ENCODE data around the gene ZNF558. TPM values are rescaled to one million over a fixed set of nuclear protein-coding genes. Genes with fewer than 3 reads are reported as not detected.

The ZNF558 gene
- total and polyA plus RNA-seq, 2 experiments from 2014 or later: 3.5 to 5.7 TPM

DNA sequence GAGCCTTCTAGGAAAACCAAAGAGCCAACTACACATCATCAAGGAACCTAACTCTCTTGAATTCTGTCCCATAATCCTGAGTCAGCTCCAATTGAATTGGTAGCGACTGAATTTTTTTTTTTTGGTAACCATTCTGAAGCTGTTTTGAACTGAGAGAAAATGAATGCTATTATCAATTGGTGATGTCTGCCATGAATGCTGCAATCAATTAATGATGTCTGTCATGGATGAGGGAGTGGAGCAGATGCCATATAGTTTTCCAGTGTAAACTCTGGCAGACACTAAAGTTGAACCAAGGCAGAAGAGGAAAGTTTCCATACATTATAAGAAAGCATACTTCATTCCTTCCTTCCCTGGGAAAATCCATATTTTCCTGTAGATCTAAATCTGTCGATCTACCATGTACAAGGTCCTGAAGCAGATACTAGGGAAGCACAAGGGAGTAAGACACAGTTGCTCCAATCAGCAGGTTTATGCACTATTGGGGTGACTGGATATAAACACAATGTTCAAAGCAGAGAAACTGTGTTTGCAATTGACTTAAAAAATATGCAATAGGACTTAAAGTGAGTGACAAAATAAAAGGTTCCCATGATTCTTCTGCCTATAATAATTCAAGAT is 48.9 kb upstream of the ZNF558 start (continued):
- TF ChIP-seq, protein P1, sequence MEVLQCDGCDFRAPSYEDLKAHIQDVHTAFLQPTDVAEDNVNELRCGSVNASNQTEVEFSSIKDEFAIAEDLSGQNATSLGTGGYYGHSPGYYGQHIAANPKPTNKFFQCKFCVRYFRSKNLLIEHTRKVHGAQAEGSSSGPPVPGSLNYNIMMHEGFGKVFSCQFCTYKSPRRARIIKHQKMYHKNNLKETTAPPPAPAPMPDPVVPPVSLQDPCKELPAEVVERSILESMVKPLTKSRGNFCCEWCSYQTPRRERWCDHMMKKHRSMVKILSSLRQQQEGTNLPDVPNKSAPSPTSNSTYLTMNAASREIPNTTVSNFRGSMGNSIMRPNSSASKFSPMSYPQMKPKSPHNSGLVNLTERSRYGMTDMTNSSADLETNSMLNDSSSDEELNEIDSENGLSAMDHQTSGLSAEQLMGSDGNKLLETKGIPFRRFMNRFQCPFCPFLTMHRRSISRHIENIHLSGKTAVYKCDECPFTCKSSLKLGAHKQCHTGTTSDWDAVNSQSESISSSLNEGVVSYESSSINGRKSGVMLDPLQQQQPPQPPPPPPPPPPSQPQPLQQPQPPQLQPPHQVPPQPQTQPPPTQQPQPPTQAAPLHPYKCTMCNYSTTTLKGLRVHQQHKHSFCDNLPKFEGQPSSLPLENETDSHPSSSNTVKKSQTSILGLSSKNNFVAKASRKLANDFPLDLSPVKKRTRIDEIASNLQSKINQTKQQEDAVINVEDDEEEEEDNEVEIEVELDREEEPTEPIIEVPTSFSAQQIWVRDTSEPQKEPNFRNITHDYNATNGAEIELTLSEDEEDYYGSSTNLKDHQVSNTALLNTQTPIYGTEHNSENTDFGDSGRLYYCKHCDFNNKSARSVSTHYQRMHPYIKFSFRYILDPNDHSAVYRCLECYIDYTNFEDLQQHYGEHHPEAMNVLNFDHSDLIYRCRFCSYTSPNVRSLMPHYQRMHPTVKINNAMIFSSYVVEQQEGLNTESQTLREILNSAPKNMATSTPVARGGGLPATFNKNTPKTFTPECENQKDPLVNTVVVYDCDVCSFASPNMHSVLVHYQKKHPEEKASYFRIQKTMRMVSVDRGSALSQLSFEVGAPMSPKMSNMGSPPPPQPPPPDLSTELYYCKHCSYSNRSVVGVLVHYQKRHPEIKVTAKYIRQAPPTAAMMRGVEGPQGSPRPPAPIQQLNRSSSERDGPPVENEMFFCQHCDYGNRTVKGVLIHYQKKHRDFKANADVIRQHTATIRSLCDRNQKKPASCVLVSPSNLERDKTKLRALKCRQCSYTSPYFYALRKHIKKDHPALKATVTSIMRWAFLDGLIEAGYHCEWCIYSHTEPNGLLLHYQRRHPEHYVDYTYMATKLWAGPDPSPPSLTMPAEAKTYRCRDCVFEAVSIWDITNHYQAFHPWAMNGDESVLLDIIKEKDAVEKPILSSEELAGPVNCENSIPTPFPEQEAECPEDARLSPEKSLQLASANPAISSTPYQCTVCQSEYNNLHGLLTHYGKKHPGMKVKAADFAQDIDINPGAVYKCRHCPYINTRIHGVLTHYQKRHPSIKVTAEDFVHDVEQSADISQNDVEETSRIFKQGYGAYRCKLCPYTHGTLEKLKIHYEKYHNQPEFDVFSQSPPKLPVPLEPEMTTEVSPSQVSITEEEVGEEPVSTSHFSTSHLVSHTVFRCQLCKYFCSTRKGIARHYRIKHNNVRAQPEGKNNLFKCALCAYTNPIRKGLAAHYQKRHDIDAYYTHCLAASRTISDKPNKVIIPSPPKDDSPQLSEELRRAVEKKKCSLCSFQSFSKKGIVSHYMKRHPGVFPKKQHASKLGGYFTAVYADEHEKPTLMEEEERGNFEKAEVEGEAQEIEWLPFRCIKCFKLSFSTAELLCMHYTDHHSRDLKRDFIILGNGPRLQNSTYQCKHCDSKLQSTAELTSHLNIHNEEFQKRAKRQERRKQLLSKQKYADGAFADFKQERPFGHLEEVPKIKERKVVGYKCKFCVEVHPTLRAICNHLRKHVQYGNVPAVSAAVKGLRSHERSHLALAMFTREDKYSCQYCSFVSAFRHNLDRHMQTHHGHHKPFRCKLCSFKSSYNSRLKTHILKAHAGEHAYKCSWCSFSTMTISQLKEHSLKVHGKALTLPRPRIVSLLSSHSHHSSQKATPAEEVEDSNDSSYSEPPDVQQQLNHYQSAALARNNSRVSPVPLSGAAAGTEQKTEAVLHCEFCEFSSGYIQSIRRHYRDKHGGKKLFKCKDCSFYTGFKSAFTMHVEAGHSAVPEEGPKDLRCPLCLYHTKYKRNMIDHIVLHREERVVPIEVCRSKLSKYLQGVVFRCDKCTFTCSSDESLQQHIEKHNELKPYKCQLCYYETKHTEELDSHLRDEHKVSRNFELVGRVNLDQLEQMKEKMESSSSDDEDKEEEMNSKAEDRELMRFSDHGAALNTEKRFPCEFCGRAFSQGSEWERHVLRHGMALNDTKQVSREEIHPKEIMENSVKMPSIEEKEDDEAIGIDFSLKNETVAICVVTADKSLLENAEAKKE (CRISPR knock-in tag; IDR thresholded peaks at IDR 0.05): no peak
- TF ChIP-seq NANOG (IDR thresholded peaks at IDR 0.05; ENCODE audit: borderline replicate concordance) (no peak), EZH2 (IDR thresholded peaks at IDR 0.05; ENCODE audit: low read depth, unreplicated experiment) (no peak), POLR2AphosphoS5 (IDR thresholded peaks at IDR 0.05; ENCODE audit: low read depth) (no peak)
- TF ChIP-seq, protein P2, sequence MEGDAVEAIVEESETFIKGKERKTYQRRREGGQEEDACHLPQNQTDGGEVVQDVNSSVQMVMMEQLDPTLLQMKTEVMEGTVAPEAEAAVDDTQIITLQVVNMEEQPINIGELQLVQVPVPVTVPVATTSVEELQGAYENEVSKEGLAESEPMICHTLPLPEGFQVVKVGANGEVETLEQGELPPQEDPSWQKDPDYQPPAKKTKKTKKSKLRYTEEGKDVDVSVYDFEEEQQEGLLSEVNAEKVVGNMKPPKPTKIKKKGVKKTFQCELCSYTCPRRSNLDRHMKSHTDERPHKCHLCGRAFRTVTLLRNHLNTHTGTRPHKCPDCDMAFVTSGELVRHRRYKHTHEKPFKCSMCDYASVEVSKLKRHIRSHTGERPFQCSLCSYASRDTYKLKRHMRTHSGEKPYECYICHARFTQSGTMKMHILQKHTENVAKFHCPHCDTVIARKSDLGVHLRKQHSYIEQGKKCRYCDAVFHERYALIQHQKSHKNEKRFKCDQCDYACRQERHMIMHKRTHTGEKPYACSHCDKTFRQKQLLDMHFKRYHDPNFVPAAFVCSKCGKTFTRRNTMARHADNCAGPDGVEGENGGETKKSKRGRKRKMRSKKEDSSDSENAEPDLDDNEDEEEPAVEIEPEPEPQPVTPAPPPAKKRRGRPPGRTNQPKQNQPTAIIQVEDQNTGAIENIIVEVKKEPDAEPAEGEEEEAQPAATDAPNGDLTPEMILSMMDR (conservative IDR thresholded peaks at IDR 0.05; ENCODE audit: low read depth in 2 of 2): no peak
- TF ChIP-seq, protein P3, sequence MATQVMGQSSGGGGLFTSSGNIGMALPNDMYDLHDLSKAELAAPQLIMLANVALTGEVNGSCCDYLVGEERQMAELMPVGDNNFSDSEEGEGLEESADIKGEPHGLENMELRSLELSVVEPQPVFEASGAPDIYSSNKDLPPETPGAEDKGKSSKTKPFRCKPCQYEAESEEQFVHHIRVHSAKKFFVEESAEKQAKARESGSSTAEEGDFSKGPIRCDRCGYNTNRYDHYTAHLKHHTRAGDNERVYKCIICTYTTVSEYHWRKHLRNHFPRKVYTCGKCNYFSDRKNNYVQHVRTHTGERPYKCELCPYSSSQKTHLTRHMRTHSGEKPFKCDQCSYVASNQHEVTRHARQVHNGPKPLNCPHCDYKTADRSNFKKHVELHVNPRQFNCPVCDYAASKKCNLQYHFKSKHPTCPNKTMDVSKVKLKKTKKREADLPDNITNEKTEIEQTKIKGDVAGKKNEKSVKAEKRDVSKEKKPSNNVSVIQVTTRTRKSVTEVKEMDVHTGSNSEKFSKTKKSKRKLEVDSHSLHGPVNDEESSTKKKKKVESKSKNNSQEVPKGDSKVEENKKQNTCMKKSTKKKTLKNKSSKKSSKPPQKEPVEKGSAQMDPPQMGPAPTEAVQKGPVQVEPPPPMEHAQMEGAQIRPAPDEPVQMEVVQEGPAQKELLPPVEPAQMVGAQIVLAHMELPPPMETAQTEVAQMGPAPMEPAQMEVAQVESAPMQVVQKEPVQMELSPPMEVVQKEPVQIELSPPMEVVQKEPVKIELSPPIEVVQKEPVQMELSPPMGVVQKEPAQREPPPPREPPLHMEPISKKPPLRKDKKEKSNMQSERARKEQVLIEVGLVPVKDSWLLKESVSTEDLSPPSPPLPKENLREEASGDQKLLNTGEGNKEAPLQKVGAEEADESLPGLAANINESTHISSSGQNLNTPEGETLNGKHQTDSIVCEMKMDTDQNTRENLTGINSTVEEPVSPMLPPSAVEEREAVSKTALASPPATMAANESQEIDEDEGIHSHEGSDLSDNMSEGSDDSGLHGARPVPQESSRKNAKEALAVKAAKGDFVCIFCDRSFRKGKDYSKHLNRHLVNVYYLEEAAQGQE (IDR thresholded peaks at IDR 0.05; ENCODE audit: unreplicated experiment): no peak

Data from GM23338 (cell line).